Tibial nerve (tissue), 4 donors: Measurements from ENCODE around the gene GPS1. TPM values are rescaled to one million over a fixed set of nuclear protein-coding genes. Genes with fewer than 3 reads are reported as not detected.

Experiments
- DNase-seq, 2 donors: peaks; one replicate each; pipeline ENCODE4 v3.0.0-alpha.2; 2019; ENCODE audit warnings: low spot score in 2 of 2
- H3K27ac ChIP-seq, 4 donors: fragments of 200-600 bp; sonication (generic) in 3 of 4; one replicate each; pipeline ENCODE4 v1.5.1; 2017 to 2019; ENCODE audit warnings: mild to moderate bottlenecking in 1 of 4
- H3K27me3 ChIP-seq, 2 donors: fragments of 200-600 bp; sonication (generic) in 1 of 2; one replicate each; pipeline versions ENCODE4 v1.5.1 to v1.6.0; 2017 to 2019
- H3K36me3 ChIP-seq, 3 donors: fragments of 200-600 bp; sonication (generic); one replicate each; pipeline ENCODE4 v1.5.1; 2018 to 2019
- H3K4me1 ChIP-seq, 4 donors: fragments of 200-600 bp; sonication (generic) in 3 of 4; one replicate each; pipeline ENCODE4 v1.5.1; 2017 to 2019
- H3K4me3 ChIP-seq, 4 donors: fragments of 200-600 bp; sonication (generic) in 3 of 4; one replicate each; pipeline ENCODE4 v1.5.1; 2017 to 2019; ENCODE audit warnings: mild to moderate bottlenecking in 1 of 4, moderate library complexity in 1 of 4
- H3K9me3 ChIP-seq, 4 donors: fragments of 200-600 bp; sonication (generic) in 3 of 4; one replicate each; pipeline ENCODE4 v1.5.1; 2017 to 2019
- EP300 ChIP-seq, 2 donors: sonication (generic); formaldehyde crosslinking; IDR thresholded peaks; one replicate each; pipeline ENCODE4 v1.6.1; 2017; ENCODE audit warnings: antibody characterized with exemption in 2 of 2, mild to moderate bottlenecking in 1 of 2
- POLR2A ChIP-seq, 2 donors: fragments of 450-650 bp; IDR thresholded peaks; one replicate each; pipeline ENCODE4 v1.6.1; 2017; ENCODE audit warnings: antibody characterized with exemption in 2 of 2, mild to moderate bottlenecking in 2 of 2, moderate library complexity in 2 of 2
- WGBS, 2 donors: methylation state at CpG; one replicate each; pipeline ENCODE4 v1.1.5; 2018; 5-methylcytosine and 5-hydroxymethylcytosine counted together
- total RNA-seq, 4 donors: library from RNA; depleted of rRNA; stranded (reverse); fragments of >200 nt; gene quantifications; one replicate each; pipeline ENCODE4 v1.1.0, GENCODE V29; 2016
- TF ChIP-seq, protein P1 (sequence below), 5 experiments: fragments of 200-600 bp in 3 of 5; fragments of 450-650 bp in 2 of 5; sonication (generic) in 3 of 5; IDR thresholded peaks; one replicate each; pipeline ENCODE4 v1.5.1; 2016 to 2019; ENCODE audit warnings: antibody characterized with exemption in 5 of 5, mild to moderate bottlenecking in 3 of 5, moderate library complexity in 2 of 5

The GPS1 gene
- total RNA-seq, 4 donors from 2014 or later: 74.9 to 134 (median 92.9) TPM

DNA sequence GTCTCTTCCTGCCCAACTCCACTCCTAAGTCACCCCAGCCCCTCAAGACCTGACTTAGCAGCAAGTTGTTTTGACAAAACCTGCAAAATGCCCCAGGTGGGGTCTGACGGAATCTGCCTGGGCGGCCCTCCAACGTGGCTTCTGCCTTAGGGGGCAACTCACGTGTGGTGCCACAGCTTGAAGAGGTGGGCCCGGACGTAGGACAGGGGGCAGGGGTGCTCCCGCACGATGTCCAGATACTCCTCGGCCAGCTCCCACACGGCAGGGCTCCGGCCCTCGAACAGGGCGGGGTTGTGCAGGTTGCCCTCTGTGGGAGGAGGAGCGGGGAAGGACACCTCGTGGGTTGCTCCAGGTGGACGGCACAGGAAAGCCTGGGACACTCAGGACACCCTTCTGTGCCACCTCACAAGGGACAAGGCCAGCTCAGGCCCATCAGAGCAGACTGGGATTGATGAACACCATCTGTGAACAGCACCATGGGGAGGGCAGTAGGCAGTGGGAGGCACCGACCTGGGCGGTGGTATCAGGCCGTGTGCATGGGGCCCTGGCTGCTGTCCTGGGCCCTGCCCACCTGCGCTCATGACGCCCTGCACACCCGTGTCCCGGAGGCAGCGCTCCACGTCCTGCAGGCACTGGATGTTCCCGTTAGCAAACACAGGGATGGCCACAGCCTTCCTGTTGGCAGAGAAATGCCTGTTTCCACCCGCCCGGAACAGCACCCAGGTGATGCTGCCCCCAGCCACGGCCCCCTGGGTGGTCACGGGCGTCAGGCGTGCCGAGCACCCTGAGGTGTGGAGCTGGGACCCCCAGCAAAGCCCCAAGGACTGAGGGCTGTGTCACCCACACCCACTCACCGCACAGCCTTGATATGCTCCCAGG is 9.6 kb downstream of the GPS1 start:
- no peak for DNase-seq
- no peaks in the 10 kb centered on the region for H3K27me3 ChIP-seq
- TF ChIP-seq POLR2A (IDR thresholded peaks at IDR 0.05) (no peak), EP300 (IDR thresholded peaks at IDR 0.05) (no peak)
- TF ChIP-seq, protein P1, sequence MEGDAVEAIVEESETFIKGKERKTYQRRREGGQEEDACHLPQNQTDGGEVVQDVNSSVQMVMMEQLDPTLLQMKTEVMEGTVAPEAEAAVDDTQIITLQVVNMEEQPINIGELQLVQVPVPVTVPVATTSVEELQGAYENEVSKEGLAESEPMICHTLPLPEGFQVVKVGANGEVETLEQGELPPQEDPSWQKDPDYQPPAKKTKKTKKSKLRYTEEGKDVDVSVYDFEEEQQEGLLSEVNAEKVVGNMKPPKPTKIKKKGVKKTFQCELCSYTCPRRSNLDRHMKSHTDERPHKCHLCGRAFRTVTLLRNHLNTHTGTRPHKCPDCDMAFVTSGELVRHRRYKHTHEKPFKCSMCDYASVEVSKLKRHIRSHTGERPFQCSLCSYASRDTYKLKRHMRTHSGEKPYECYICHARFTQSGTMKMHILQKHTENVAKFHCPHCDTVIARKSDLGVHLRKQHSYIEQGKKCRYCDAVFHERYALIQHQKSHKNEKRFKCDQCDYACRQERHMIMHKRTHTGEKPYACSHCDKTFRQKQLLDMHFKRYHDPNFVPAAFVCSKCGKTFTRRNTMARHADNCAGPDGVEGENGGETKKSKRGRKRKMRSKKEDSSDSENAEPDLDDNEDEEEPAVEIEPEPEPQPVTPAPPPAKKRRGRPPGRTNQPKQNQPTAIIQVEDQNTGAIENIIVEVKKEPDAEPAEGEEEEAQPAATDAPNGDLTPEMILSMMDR (IDR thresholded peaks at IDR 0.05): no peak
- no peak overlapping the region for H3K4me3 ChIP-seq
- H3K27ac ChIP-seq: no peak overlapping the region
- peaks cover 0 to 27% (median 13%) of the 10 kb centered on the region in 4 donors for H3K4me1 ChIP-seq
- peaks cover 0 to 80% (median 29%) of the 10 kb centered on the region in 3 donors for H3K36me3 ChIP-seq
- WGBS, 2 donors: 82 to 88% methylated on average over 18 to 33 of the region's 34 CpGs
- no peaks in the 10 kb centered on the region for H3K9me3 ChIP-seq

DNA sequence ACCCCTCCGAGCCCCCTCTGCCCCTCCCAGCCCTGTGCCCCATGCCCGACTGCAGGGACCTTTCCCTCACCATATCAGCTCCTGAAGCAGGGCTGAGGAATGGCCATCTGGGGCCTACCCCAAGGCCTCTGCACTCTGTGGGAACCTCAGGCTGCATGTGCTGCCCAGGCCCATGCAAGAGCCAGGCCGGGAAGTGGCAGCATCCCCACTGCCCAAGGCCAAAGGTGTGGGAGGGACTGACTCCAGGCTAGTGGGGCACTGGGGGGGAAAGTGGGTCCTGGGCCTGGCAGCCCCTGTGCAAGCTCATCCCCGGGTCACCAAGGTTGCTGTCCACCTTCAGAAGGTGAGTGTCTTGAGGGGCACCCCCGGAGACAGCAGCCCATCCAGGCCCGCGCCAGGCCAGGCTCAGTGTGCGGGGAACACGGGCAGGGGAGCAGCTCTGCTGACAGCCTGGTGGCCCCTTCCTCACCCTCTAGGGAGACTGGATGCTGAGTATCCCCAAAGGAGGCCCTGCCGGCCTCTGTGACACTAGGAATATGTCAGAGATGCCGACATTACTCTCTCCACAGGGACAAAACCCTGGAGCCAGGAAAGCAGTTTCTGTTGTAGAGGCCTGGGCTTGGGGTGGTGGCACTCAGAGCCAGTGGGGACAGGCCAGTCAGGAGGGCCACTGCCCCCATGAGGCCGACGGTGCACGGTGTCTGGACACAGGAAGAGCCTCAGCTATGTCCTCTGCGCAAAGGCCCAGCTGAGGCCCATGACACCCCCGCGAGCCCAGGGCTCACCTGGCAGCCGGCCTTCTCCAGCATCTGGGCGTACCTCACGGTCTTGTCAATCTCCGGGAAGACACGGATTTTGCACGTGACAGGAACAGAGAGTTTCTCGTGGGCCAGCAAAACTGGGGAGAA is 10.6 kb downstream of the GPS1 start:
- TF ChIP-seq EP300 (IDR thresholded peaks at IDR 0.05) (no peak), POLR2A (IDR thresholded peaks at IDR 0.05) (no peak)
- TF ChIP-seq, protein P1 (IDR thresholded peaks at IDR 0.05): no peak
- peaks cover 0 to 30% (median 14%) of the 10 kb centered on the region in 4 donors for H3K4me1 ChIP-seq
- H3K36me3 ChIP-seq: peaks cover 0 to 69% (median 20%) of the 10 kb centered on the region in 3 donors
- 82 to 83% methylated on average over 18 to 19 of the region's 24 CpGs for WGBS, 2 donors
- no peaks in the 10 kb centered on the region for H3K27me3 ChIP-seq
- no peak for DNase-seq
- H3K27ac ChIP-seq: no peak overlapping the region
- H3K4me3 ChIP-seq: no peak overlapping the region
- H3K9me3 ChIP-seq: no peaks in the 10 kb centered on the region

DNA sequence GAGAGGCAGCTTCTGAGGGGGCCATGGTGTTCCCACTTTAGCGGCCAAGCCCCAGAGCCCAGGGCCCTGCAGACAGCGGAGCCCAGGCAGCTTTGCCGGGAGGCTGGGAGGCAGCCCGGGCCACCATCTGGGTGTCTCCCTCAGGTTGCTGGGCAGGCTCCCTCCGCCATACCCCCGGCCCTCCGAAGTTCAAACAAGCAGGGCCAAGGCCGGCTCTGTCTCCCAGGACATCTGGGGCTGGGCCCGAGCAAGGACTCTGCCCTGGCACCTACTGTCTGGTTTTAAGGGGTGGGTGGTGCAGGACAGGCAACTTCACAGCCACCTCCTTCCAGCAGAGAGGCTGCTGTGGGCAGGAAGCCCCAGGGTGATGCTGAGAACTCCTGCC is 11.3 kb downstream of the GPS1 start:
- no peak for TF ChIP-seq POLR2A (IDR thresholded peaks at IDR 0.05)
- no peak for TF ChIP-seq EP300 (IDR thresholded peaks at IDR 0.05)
- TF ChIP-seq, protein P1 (IDR thresholded peaks at IDR 0.05): no peak
- H3K4me1 ChIP-seq: peaks cover 0 to 30% (median 14%) of the 10 kb centered on the region in 4 donors
- no peak overlapping the region for H3K27ac ChIP-seq
- 70 to 76% methylated on average over 4 to 5 of the region's 9 CpGs for WGBS, 2 donors
- no peaks in the 10 kb centered on the region for H3K9me3 ChIP-seq
- H3K27me3 ChIP-seq: no peaks in the 10 kb centered on the region
- DNase-seq: no peak
- H3K36me3 ChIP-seq: peaks cover 0 to 63% (median 19%) of the 10 kb centered on the region in 3 donors
- no peak overlapping the region for H3K4me3 ChIP-seq

DNA sequence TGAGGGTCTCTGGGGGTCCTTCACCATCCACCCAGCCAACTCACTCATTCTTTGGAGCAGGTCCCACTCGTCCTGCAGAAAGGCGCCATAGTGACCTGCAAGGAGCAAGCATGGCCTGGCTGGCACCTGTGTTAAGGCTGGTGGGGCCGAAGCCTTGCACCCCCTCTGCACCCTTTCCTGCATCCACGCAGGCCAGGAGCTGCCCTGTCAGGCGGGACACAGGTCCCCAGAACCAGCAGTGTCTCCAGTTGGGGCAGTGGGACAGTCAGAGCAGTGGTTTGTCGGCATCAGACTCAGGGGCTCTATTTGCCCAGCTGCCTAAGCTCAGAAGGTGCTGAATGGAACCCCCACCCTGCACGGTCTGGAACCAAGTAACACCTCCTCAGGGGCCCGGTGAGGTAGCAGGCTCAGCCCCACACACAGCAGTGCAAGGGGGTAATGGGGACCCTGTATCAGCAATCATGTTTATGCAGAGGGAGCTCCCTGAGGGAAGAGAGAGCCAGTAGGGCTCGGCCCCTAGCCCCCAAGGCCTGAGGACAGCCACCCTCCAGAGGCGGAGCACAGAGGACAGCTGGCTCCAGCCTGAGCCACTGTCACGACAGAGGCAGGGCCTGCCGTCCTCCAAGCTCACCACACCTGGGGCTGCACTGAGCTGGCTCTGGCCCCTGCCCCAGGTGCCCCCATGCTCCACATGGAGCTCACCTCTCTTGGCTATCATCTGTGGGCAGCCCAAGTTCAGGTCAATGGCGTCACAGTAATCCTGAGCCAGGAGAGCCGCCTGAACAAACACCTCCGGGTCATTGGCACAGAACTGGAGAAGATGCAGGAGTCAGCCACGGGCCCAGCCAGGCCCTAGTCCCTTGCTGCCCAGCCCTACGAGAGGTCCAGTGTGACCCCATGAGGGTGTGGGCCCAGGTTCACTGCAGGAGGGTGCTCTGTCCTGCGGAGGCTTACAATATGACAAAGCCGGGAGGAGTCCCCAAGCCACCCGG is 12.0 kb downstream of the GPS1 start:
- Histone ChIP-seq H3K4me3 (no peak overlapping the region), H3K27ac (no peak overlapping the region), H3K27me3 (no peaks in the 10 kb centered on the region), H3K36me3 (peaks cover 0 to 55% (median 19%) of the 10 kb centered on the region in 3 donors), H3K4me1 (peaks cover 0 to 30% (median 14%) of the 10 kb centered on the region in 4 donors), H3K9me3 (no peaks in the 10 kb centered on the region)
- TF ChIP-seq, protein P1 (IDR thresholded peaks at IDR 0.05): no peak
- TF ChIP-seq EP300 (IDR thresholded peaks at IDR 0.05) (no peak), POLR2A (IDR thresholded peaks at IDR 0.05) (no peak)
- DNase-seq: no peak
- WGBS, 2 donors: 77 to 86% methylated on average over 16 to 20 of the region's 20 CpGs
